ENCODE measurements around the gene KIF26A.

- TF ChIP-seq CTCF (IDR thresholded peaks at IDR 0.05) (no peak), POLR2A (IDR thresholded peaks at IDR 0.05) (no peak), POLR2AphosphoS5 (IDR thresholded peaks at IDR 0.05) (no peak)
Observed at GRCh38 chr14:104142136-104142945, 4.0 kb downstream of the KIF26A start.

All from stomach (tissue), 4 donors.